ENCODE data around the gene ARHGEF38. TPM values are rescaled to one million over a fixed set of nuclear protein-coding genes. Genes with fewer than 3 reads are reported as not detected.

ARHGEF38 gene
- total RNA-seq, 1 experiment from 2014 or later, result not detected

- intact Hi-C loops (cut with micrococcal nuclease; ENCODE audit: unreplicated experiment), result no loop called here
- Histone ChIP-seq H3K36me3 (ENCODE audit: insufficient read depth, low read length, poor library complexity, severe bottlenecking) (no peaks in the 10 kb centered on the region), H3K27ac (ENCODE audit: low read depth, low read length, poor library complexity, severe bottlenecking) (no peak overlapping the region), H3K4me3 (ENCODE audit: low read depth, low read length, poor library complexity, severe bottlenecking) (no peak overlapping the region), H3K4me1 (ENCODE audit: insufficient read depth, low read length, poor library complexity, severe bottlenecking) (no peaks in the 10 kb centered on the region), H3K9me3 (ENCODE audit: low read depth, low read length, poor library complexity, severe bottlenecking) (no peaks in the 10 kb centered on the region), H3K27me3 (replicated peaks; ENCODE audit: insufficient read depth, low read depth, low read length, poor library complexity) (no peaks in the 10 kb centered on the region)
- BruUV-seq (replicated peaks), result no TSS peak
- ChIA-PET CTCF (no interaction called here), POLR2A (ENCODE audit: low non-redundant PET) (no interaction called here)
- no peak for DNase-seq (ENCODE audit: low spot score)
- no peak for TF ChIP-seq CTCF (conservative IDR thresholded peaks at IDR 0.05; ENCODE audit: low read depth, low read length)
Observed at GRCh38 chr4:105651884-105652283, 99.5 kb downstream of the ARHGEF38 start.

- H3K4me1 ChIP-seq (ENCODE audit: insufficient read depth, low read length, poor library complexity, severe bottlenecking), result no peaks in the 10 kb centered on the region
- ChIA-PET POLR2A (ENCODE audit: low non-redundant PET) (no interaction called here), CTCF (no interaction called here)
- H3K27ac ChIP-seq (ENCODE audit: low read depth, low read length, poor library complexity, severe bottlenecking), result no peak overlapping the region
- TF ChIP-seq CTCF (conservative IDR thresholded peaks at IDR 0.05; ENCODE audit: low read depth, low read length) (no peak), EZH2 (IDR thresholded peaks at IDR 0.05; ENCODE audit: borderline replicate concordance, low read depth, low read length, poor library complexity, severe bottlenecking) (no peak)
- no peak overlapping the region for H3K4me3 ChIP-seq (ENCODE audit: low read depth, low read length, poor library complexity, severe bottlenecking)
- no TSS peak for BruUV-seq (replicated peaks)
- H3K36me3 ChIP-seq (ENCODE audit: insufficient read depth, low read length, poor library complexity, severe bottlenecking), result no peaks in the 10 kb centered on the region
- H3K9me3 ChIP-seq (ENCODE audit: low read depth, low read length, poor library complexity, severe bottlenecking), result no peaks in the 10 kb centered on the region
- intact Hi-C loops (cut with micrococcal nuclease; ENCODE audit: unreplicated experiment), result no loop called here
- DNase-seq (ENCODE audit: low spot score), result no peak
- H3K27me3 ChIP-seq (replicated peaks; ENCODE audit: insufficient read depth, low read depth, low read length, poor library complexity), result no peaks in the 10 kb centered on the region
Observed at GRCh38 chr4:105652286-105652888, 100.0 kb downstream of the ARHGEF38 start.

- Histone ChIP-seq H3K4me1 (ENCODE audit: insufficient read depth, low read length, poor library complexity, severe bottlenecking) (no peaks in the 10 kb centered on the region), H3K9me3 (ENCODE audit: low read depth, low read length, poor library complexity, severe bottlenecking) (no peaks in the 10 kb centered on the region), H3K27ac (ENCODE audit: low read depth, low read length, poor library complexity, severe bottlenecking) (no peak overlapping the region), H3K4me3 (ENCODE audit: low read depth, low read length, poor library complexity, severe bottlenecking) (no peak overlapping the region), H3K27me3 (replicated peaks; ENCODE audit: insufficient read depth, low read depth, low read length, poor library complexity) (no peaks in the 10 kb centered on the region), H3K36me3 (ENCODE audit: insufficient read depth, low read length, poor library complexity, severe bottlenecking) (no peaks in the 10 kb centered on the region)
- ChIA-PET CTCF (no interaction called here), POLR2A (ENCODE audit: low non-redundant PET) (no interaction called here)
- TF ChIP-seq EZH2 (IDR thresholded peaks at IDR 0.05; ENCODE audit: borderline replicate concordance, low read depth, low read length, poor library complexity, severe bottlenecking) (no peak), CTCF (conservative IDR thresholded peaks at IDR 0.05; ENCODE audit: low read depth, low read length) (no peak)
- no TSS peak for BruUV-seq (replicated peaks)
- intact Hi-C loops (cut with micrococcal nuclease; ENCODE audit: unreplicated experiment), result no loop called here
- no peak for DNase-seq (ENCODE audit: low spot score)
Observed at GRCh38 chr4:105657117-105657765, 104.8 kb downstream of the ARHGEF38 start.
